Activated T-helper 1 cell treated with anti-CD3 and anti-CD28 coated beads, Interleukin-12 subunit alpha, Interleukin-12 subunit beta, Interleukin-2, Interleukin-4 antibody, amounts not matched to agents 30 ng/mL and 10 ng/mL and 1 ng/mL, durations not matched to agents 14 hours and 24 hours and 36 hours (primary cell): ENCODE data around the gene PXMP2. TPM values are rescaled to one million over a fixed set of nuclear protein-coding genes. Genes with fewer than 3 reads are reported as not detected.
"Not testable (repeated sequence)": the region's sequence is repeated elsewhere in the genome, so short reads cannot be mapped to it uniquely, and the experiment has no call there.

Experiments
- DNase-seq: peaks from one replicate; pipeline ENCODE4 v3.0.0; 2021; ENCODE audit warnings: low spot score
- H3K27ac Mint-ChIP-seq: one replicate; pipeline ENCODE4 v1.8.0; 2021; ENCODE audit warnings: mild to moderate bottlenecking, mixed read lengths
- H3K27me3 Mint-ChIP-seq: one replicate; pipeline ENCODE4 v1.8.0; 2022; ENCODE audit warnings: mild to moderate bottlenecking, moderate library complexity, mixed read lengths; ENCODE audit not compliant: insufficient read depth
- H3K36me3 Mint-ChIP-seq: one replicate; pipeline ENCODE4 v1.8.0; 2021; ENCODE audit warnings: low read depth, mixed read lengths
- H3K4me1 Mint-ChIP-seq: one replicate; pipeline ENCODE4 v1.8.0; 2021; ENCODE audit warnings: low read depth, mixed read lengths
- H3K4me3 Mint-ChIP-seq: one replicate; pipeline ENCODE4 v1.8.0; 2021; ENCODE audit warnings: mild to moderate bottlenecking, moderate library complexity, mixed read lengths
- H3K9me3 Mint-ChIP-seq: one replicate; pipeline ENCODE4 v1.8.0; 2021; ENCODE audit warnings: mixed read lengths
- intact Hi-C: fragments of 100-400 bp; cut with micrococcal nuclease; formaldehyde crosslinking; loops from one replicate; pipeline ENCODE4 v1.15.1; 2024
- total RNA-seq: library from RNA; stranded (reverse); gene quantifications from 2 replicates; pipeline ENCODE4 v1.2.3, GENCODE V29; 2022

The PXMP2 gene
- total RNA-seq, 1 donor from 2014 or later = 21.5 TPM

- peak overlapping the region; percentile 84 for H3K4me3 Mint-ChIP-seq
- peaks cover 19% of the 10 kb centered on the region for H3K4me1 Mint-ChIP-seq
- no peak for DNase-seq
- peaks cover 8% of the 10 kb centered on the region for H3K36me3 Mint-ChIP-seq
- H3K9me3 Mint-ChIP-seq = no peaks in the 10 kb centered on the region
- intact Hi-C loops = loop anchor here (5.0 to 10.0 kb wide), 2 partner anchors 544 to 737 kb away; partner anchors contain the start of genes DDX51 and NOC4L
- no peaks in the 10 kb centered on the region for H3K27me3 Mint-ChIP-seq
- H3K27ac Mint-ChIP-seq = no peak overlapping the region
Measured at GRCh38 chr12:132689227-132689626, 1.8 kb downstream of the PXMP2 start.

- Mint-ChIP-seq H3K27ac (no peak overlapping the region), H3K4me3 (peak overlapping the region; percentile 84), H3K4me1 (peaks cover 17% of the 10 kb centered on the region), H3K9me3 (no peaks in the 10 kb centered on the region), H3K36me3 (peaks cover 7% of the 10 kb centered on the region), H3K27me3 (no peaks in the 10 kb centered on the region)
- DNase-seq = no peak
- intact Hi-C loops = no loop called here
Measured at GRCh38 chr12:132690112-132690511, 2.7 kb downstream of the PXMP2 start.

GRCh38 chr12:132692030-132692429 is 4.6 kb downstream of the PXMP2 start:
- H3K27ac Mint-ChIP-seq, H3K9me3 Mint-ChIP-seq, H3K27me3 Mint-ChIP-seq, intact Hi-C loops, DNase-seq, H3K4me3 Mint-ChIP-seq, H3K4me1 Mint-ChIP-seq: not testable (repeated sequence)
- peaks cover 11% of the 10 kb centered on the region for H3K36me3 Mint-ChIP-seq

GRCh38 chr12:132694888-132695287 is 7.5 kb downstream of the PXMP2 start:
- H3K27ac Mint-ChIP-seq, DNase-seq, H3K27me3 Mint-ChIP-seq, H3K4me3 Mint-ChIP-seq, H3K9me3 Mint-ChIP-seq, intact Hi-C loops, H3K4me1 Mint-ChIP-seq: not testable (repeated sequence)
- peaks cover 21% of the 10 kb centered on the region for H3K36me3 Mint-ChIP-seq

- Mint-ChIP-seq H3K4me1 (no peaks in the 10 kb centered on the region), H3K4me3 (no peak overlapping the region), H3K27me3 (no peaks in the 10 kb centered on the region), H3K9me3 (no peaks in the 10 kb centered on the region), H3K27ac (no peak overlapping the region), H3K36me3 (peaks cover 21% of the 10 kb centered on the region)
- no peak for DNase-seq
- intact Hi-C loops = no loop called here
Measured at GRCh38 chr12:132695431-132695830, 8.0 kb downstream of the PXMP2 start.

- no peaks in the 10 kb centered on the region for H3K27me3 Mint-ChIP-seq
- H3K4me3 Mint-ChIP-seq = no peak overlapping the region
- no peak for DNase-seq
- no peaks in the 10 kb centered on the region for H3K4me1 Mint-ChIP-seq
- H3K9me3 Mint-ChIP-seq = no peaks in the 10 kb centered on the region
- no peak overlapping the region for H3K27ac Mint-ChIP-seq
- H3K36me3 Mint-ChIP-seq = peaks cover 27% of the 10 kb centered on the region
- intact Hi-C loops = no loop called here
Measured at GRCh38 chr12:132698341-132698740, 11.0 kb downstream of the PXMP2 start.

GRCh38 chr12:132700212-132700822 is 12.9 kb downstream of the PXMP2 start:
- Mint-ChIP-seq H3K36me3 (peaks cover 33% of the 10 kb centered on the region), H3K4me3 (no peak overlapping the region), H3K27ac (no peak overlapping the region), H3K9me3 (no peaks in the 10 kb centered on the region), H3K27me3 (no peaks in the 10 kb centered on the region), H3K4me1 (no peaks in the 10 kb centered on the region)
- intact Hi-C loops = no loop called here
- DNase-seq = no peak

GRCh38 chr12:132702640-132703039 is 15.3 kb downstream of the PXMP2 start:
- intact Hi-C loops = no loop called here
- Mint-ChIP-seq H3K27me3 (no peaks in the 10 kb centered on the region), H3K36me3 (peaks cover 34% of the 10 kb centered on the region), H3K27ac (no peak overlapping the region), H3K9me3 (no peaks in the 10 kb centered on the region), H3K4me3 (no peak overlapping the region), H3K4me1 (no peaks in the 10 kb centered on the region)
- DNase-seq = no peak

GRCh38 chr12:132703641-132704040 is 16.3 kb downstream of the PXMP2 start:
- H3K27me3 Mint-ChIP-seq = no peaks in the 10 kb centered on the region
- intact Hi-C loops = no loop called here
- no peaks in the 10 kb centered on the region for H3K4me1 Mint-ChIP-seq
- H3K9me3 Mint-ChIP-seq = no peaks in the 10 kb centered on the region
- peaks cover 31% of the 10 kb centered on the region for H3K36me3 Mint-ChIP-seq
- no peak overlapping the region for H3K27ac Mint-ChIP-seq
- H3K4me3 Mint-ChIP-seq = no peak overlapping the region
- DNase-seq = no peak

GRCh38 chr12:132707241-132707640 is 19.9 kb downstream of the PXMP2 start:
- Mint-ChIP-seq H3K9me3 (no peaks in the 10 kb centered on the region), H3K27ac (no peak overlapping the region), H3K36me3 (peaks cover 20% of the 10 kb centered on the region), H3K27me3 (no peaks in the 10 kb centered on the region), H3K4me3 (peak overlapping the region; percentile 41), H3K4me1 (peaks cover 7% of the 10 kb centered on the region)
- DNase-seq = no peak
- intact Hi-C loops = no loop called here

GRCh38 chr12:132708150-132708549 is 20.8 kb downstream of the PXMP2 start:
- peaks cover 20% of the 10 kb centered on the region for H3K36me3 Mint-ChIP-seq
- no peaks in the 10 kb centered on the region for H3K9me3 Mint-ChIP-seq
- intact Hi-C loops = no loop called here
- no peak overlapping the region for H3K4me3 Mint-ChIP-seq
- H3K4me1 Mint-ChIP-seq = peaks cover 9% of the 10 kb centered on the region
- no peaks in the 10 kb centered on the region for H3K27me3 Mint-ChIP-seq
- no peak for DNase-seq
- no peak overlapping the region for H3K27ac Mint-ChIP-seq

GRCh38 chr12:132710043-132710404 is 22.6 kb downstream of the PXMP2 start:
- Mint-ChIP-seq H3K27ac (peak overlapping the region; percentile 96), H3K36me3 (peaks cover 14% of the 10 kb centered on the region), H3K4me3 (peak overlapping the region; percentile 92), H3K9me3 (no peaks in the 10 kb centered on the region), H3K4me1 (peaks cover 15% of the 10 kb centered on the region), H3K27me3 (no peaks in the 10 kb centered on the region)
- intact Hi-C loops = loop anchor here (1.0 kb wide), 4 partner anchors 23 to 177 kb away; partner anchors contain the start of genes CHFR, GOLGA3, POLE and PXMP2
- DNase-seq = peak; percentile 12

GRCh38 chr12:132710405-132711079 is 23.2 kb downstream of the PXMP2 start, which contains the start of gene PGAM5:
Gene PGAM5, plus strand, starts transcription at chr12:132710842. Its CDS starts 35 bp downstream, at chr12:132710877.
- peak; percentile 94 for DNase-seq
- intact Hi-C loops = loop anchor here (1.0 kb wide), 4 partner anchors 23 to 177 kb away; partner anchors contain the start of genes CHFR, GOLGA3, POLE and PXMP2
- peaks cover 15% of the 10 kb centered on the region for H3K4me1 Mint-ChIP-seq
- peak within 1 kb of the TSS; percentile 92 for H3K4me3 Mint-ChIP-seq
- H3K36me3 Mint-ChIP-seq = peaks cover 14% of the 10 kb centered on the region
- H3K27ac Mint-ChIP-seq = peak within 1 kb of the TSS; percentile 96
- no peaks in the 10 kb centered on the region for H3K27me3 Mint-ChIP-seq
- no peaks in the 10 kb centered on the region for H3K9me3 Mint-ChIP-seq
